OCI-LY7 (cell line): ENCODE measurements around the gene FOXP3.

Experiments
- CTCF ChIP-seq: fragments of 200-600 bp; sonication (generic); conservative IDR thresholded peaks from 2 replicates; pipeline ENCODE4 v1.5.1; 2014; ENCODE audit warnings: mild to moderate bottlenecking, antibody characterized with exemption, low read length, moderate library complexity, mixed read lengths
- EZH2phosphoT487 ChIP-seq: fragments of 200-600 bp; sonication (generic); IDR thresholded peaks from 2 replicates; pipeline ENCODE4 v1.6.1; 2018; ENCODE audit warnings: low read depth, borderline replicate concordance, mild to moderate bottlenecking, mixed run types, antibody characterized with exemption, low read length, moderate library complexity, mixed read lengths

GRCh38 chrX:49276671-49277534 lies 12.4 kb upstream of the FOXP3 start:
- no peak for TF ChIP-seq CTCF
- no peak for TF ChIP-seq EZH2phosphoT487
